SKM-1 (cell line): ENCODE data around the gene HCN4.
"Not testable (repeated sequence)": the region's sequence is repeated elsewhere in the genome, so short reads cannot be mapped to it uniquely, and the experiment has no call there.

Source experiments
- DNase-seq: peaks from one replicate; lab custom pipeline; 2025; ENCODE audit not compliant: unreplicated experiment; lab: John Stamatoyannopoulos, UW

Gene HCN4

DNA sequence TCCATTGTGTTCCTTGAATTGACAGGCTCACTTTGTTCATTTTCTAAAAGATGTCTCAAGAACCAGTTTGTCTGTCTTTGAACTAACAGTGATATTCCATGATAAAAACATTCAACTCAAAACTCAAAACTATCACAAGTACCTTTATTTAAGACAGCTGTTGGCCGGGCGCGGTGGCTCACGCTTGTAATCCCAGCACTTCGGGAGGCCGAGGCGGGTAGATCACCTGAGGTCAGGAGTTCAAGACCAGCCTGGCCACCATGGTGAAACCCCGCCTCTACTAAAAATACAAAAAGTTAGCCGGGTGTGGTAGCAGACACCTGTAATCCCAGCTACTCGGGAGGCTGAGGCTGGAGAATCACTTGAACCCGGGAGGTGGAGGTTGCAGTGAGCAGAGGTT lies 68.5 kb downstream of the HCN4 start:
- not testable (repeated sequence) for DNase-seq

DNA sequence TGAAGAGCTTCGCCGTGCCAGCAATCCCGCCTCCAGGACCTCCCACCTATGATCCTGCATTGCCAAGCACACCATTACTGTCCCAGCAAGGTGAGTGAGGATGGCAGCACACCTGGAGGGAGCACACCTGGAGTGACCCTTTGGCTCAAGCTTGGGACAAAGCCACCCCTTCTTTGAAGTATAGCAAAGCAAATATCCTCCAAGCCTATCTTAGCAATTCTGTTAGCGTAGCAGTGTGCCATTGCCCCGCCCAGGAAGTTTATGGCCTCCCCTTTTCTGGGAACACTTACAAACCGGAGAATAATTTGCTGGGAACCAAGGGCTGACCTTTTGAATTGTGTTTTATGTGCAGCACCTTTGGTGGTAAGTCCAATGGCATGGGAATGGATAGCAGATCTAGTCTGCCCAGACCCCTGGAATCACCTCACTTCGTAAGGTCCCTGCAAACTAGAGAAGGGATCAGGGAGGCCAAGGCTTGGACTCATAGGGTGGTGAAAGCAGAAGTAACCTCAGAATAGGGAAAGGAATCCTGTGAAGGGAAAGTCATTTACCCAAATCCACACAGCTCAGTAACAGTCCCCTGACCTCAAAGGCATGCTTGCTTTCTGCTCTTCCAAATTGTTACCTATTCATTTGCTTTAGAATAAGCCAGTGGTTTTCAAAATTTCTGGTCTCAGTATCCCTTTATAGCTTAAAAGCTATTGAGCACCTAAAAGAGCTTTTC lies 70.1 kb downstream of the HCN4 start:
- DNase-seq: no peak

DNA sequence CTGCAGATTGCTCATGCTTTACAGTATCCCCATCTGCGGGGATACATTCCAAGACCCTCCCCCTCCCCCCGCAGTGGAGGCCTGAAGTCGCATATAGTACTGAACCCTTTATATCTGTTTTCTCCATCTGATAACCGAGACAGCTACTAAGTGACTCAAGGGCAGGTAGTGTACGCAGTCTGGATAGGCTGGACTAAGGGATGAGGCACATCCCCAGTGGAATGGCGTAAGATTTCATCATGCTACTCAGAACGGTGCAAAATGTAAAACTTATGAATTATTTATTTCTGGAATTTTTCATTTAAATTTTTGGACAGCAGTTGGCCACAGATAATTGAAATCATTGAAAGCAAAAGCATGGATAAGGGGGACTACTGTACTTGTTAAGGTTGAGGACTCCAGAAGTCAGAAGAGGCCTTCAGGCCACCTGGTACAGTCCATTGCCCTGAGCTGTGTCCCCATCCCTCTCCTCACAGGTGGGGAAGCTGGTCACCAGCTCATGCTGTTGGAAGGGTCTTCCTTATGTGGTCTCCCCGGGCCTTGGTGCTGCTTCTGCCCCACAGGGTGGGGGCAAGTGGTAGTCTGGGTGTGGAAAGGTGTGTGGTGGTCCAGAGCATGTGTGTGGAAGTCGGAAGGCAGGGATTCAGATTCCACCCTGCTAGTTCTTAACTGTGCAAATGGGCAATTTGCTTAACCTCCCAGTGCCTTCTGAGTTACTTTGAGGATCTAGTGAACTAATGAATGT lies 72.0 kb downstream of the HCN4 start:
- DNase-seq: no peak

DNA sequence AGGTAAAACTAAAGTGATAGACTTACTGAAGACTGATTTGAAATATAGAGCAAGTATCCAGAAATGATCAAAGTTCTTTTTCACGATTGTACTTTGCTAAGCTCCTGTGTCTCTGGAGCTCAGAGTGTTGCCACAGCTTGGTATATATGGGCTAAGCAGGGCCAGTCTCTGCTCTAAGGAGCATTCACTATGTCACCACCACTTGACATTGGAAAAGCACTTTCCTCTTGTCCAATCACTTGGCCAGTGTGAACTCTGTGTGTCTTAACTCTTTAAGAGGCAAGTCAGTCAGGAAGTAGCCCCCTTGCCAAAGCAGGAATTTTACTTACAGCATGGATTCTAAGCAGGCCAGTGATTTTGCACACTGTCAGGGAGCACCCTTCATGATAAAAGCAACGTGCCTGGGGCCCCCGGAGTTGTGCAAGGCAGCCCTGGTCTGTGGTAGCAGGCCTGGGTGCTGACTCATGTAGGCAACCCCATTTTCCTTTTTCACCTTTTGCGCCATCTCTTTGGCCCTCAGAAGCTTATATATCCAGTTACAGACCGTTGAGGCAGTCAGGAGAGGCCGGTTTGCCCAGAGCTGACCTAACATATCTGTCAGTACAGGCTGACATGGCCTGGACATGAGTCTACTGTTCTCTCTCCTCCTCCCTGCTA lies 73.0 kb downstream of the HCN4 start:
- DNase-seq: peak; percentile 87

DNA sequence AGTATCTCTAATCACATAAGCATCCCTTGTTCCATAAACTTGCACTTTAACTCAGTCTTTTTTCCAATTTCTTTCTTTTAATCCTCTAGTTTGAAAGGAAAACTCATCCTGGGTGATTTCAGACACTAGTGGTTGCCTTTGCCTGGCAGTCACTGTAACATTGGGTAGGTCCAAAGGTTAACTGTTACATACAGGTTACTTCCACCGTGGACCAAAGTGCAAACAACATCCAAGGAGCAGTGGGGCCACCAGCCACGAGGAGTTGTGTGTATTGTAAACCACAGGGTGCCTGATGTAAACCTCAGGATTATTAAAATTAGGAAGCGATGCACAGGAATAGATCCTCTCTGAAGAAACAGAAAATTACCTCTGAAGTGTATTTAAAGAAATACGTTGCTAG lies 75.0 kb downstream of the HCN4 start:
- DNase-seq: no peak

DNA sequence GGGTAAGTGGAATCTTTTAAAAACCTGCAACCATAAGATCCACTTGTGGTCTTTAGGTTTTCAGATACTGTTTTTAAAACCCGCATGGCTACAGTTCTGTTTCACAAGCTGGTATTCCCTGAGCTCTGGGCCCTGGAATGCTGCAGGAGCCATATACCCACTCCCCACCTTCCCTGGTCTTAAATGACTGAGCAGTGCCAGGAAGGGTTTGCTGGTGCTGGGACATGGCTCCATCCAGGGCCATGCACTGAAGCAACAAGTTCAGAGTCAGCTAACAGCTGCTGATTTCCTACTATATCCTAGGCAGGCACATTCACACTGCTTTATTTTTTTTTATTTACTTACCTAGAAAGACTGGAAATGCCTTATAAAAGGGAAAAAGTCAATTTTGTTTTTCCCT lies 77.3 kb downstream of the HCN4 start:
- DNase-seq: no peak

DNA sequence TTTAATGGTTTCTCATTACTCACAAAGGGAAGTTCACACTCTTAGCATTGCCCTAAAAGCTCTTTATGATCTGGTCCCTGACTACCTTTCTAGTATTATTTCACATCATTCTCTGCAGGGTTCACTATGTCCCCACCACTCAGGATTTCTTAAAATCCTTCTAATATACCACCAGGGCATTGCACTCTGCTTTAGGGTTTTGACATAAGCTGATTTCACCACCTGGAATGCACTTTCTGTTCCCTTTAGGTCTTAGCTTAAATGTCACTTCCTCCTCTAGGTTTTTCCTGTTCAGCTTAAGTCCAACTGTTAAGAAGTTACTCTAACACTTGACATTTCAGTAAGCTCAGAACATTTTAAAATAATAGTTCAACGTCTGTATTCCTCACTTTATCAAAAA lies 81.7 kb downstream of the HCN4 start:
- peak; percentile 93 for DNase-seq

DNA sequence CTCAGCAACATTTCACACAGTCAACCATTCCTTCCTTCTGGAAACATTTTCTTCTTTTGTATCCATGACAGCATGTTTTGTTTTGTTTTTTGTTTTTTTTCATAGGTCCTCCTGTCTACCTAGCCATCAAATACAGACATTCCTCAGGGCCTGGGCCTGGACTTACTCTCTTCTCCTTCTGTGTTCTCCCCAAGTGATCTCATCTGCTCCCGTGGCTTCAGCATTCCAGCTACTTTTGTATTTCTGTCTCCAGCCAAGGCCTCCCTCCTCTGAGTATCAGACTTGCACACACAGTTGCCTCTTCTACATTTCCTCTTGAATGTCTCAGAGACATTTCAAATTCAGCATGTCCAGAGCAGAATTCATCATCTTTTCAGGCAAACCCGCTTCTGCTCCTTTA lies 82.4 kb downstream of the HCN4 start:
- no peak for DNase-seq

DNA sequence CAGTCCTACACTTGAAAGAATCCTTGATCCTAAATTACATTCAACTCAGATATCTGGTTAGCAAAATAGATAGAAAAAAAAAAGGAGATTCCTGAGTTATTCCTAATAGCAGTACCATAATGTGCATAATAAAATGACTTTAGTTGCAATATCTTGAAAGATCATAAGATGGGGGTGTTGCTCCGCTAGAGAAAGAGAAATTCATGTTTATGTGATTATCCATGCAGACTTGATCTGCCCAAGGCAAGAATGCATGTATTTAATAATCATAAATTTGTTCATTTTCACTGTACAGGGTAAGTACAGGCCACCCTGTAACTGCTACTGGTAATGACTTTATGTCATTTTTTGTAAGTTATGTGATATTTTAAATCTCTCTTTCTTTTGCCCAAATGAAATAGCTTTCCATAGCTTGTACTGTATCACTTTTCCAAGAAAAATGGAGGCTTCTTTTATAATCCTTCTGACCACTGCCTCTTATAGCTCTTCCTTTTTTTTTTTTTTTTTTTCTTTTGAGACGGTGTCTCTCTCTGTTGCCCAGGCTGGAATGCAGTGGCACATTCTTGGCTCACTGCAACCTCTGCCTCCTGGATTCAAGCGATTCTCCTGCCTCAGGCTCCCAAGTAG lies 84.6 kb downstream of the HCN4 start:
- DNase-seq: no peak

DNA sequence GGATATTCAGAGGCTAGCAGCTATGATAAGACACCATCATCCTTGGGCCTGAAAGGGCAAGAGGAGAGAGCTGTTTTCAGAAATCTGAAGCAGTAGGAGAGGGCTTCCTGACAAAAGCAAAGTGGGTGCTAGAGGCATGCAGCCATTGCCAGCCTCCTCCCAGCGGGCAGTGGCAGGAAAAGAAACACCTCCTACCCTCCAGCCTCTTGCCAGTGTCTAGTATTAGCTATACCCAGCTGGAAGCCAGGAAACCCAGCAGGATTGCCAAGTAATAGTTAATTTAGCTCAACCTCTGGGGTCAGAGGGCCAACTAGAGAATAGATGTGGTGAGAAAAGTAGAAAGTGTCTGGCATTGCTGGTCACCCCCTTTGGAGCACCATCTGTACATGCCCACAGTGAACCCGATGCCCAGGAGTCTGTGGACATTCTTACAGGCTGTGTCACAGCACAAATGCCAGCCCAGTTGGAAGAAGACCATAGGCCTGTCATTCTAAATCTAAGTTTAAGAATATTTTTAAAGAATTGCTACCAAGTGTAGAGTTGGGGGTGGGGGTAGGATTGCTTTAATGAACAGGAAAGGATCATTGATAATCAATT lies 85.3 kb downstream of the HCN4 start:
- no peak for DNase-seq

DNA sequence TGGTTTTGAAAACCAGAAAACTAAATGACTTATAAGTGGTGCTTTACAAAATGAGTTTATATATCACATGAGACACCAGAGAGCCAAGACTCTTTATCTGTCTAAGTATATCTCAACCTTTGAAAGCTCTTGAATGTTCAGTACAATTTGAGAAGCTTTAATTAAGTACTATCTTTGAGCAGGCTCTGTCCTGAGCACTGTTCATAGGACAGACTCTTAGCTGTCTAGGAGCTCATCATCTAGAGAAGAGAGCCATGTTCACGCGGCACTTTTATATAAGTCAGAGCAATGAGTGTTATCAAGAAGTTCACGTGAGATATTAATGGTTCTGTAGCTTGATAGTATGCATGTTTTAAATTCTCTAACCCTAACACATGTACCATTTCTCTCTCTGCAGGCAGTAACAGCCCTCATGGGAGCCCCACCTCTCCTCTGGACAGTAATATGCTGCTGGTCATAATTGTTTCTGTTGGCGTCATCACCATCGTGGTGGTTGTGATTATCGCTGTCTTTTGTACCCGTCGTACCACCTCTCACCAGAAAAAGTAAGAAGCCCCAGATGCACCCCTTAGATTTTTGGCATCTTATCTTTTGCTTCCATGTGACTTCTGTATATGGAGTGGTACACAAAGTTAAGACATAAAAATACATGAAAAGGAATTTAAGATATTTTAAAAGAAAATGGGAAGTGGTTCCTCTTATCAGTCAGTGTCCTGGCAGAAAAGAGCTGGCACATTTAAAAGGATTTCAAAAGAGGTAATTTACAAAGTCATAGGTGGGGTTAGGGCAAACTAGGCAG lies 86.0 kb downstream of the HCN4 start:
- no peak for DNase-seq

DNA sequence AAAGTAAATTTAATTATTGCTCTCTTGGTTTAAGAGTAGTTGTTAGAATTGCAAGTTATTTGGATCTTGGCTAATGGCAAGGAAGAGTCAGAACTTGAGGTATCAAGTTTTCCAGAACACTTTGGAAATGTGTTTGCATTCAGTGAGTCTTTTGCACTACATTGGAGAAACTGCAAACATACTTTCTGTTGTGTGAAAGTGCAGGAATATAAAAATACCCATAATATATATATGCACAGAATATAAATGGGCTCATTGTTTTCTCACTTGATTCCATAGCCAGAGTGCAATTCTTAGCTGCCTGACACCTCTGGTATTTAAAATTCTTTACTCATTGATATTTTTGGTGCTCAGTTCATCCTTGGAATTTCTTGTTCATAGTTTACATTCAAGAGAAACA lies 92.9 kb downstream of the HCN4 start:
- DNase-seq: no peak

DNA sequence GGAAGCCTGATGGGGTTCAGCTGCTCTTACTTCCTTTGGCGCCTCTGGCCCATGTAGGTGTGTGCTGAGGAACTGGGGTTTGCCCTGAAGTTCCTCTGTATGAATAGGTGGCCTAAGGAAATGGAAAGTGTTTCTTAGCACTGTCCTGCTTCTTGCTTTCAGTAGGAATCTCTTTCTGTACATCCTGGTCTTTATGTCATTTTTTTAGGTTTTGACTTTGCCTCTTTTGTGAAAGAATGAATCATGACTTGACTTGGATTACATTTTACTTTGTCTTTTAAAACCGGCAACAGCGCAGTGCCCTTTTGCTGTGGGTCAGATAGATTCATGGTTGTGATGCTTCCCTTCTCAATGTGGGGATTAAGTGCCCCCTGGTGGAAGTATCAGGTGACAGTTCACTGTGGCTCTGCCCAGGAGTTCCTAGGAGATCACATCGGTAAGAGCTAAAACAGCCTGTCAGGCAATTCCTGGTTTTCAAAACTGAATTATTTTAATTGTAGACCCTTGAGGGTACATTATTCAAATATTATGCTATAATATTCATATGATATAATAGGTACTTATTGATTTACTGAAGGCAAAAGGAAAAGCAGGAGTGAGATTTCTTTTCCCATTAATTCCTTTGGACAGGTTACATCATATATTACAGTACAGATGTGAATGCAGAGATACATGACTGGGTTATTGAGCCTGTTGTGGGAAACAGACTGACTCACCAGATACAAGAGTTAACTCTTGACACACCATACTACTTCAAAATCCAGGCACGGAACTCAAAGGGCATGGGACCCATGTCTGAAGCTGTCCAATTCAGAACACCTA lies 95.4 kb downstream of the HCN4 start:
- peak; percentile 64 for DNase-seq

DNA sequence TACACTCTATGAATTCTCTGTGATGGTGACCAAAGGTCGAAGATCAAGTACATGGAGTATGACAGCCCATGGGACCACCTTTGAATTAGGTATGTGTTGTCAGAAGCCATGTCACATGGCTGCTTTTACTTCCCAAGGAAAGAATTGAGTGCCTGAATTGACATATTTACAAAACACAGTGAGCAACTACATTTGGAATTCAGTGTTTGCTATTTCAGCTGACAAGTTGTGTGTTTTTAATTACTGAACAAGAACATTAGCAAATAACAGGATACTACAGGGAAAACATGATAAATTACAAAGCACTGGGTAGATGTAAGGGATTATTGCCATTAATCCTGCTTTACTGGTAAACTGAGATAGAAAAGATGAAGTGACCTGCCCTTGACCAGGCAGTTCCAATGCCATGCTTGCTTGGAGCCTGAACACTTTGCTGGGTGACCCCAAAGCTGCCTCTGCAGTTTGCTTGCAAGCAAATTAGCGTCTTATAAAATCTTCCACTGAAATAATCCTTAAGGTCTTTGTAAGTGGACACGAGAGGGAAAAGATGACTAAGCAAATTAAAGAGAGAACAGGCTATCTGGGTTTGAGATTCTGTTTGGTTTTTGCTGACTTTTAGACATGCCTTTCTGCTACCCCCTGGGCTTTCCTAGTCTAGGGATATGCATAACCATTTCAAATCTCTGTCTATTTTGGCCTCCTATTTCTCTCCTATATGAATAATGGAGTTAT lies 98.2 kb downstream of the HCN4 start:
- no peak for DNase-seq
